ENCODE measurements around the gene ARID1B.

- TF ChIP-seq, protein P1, sequence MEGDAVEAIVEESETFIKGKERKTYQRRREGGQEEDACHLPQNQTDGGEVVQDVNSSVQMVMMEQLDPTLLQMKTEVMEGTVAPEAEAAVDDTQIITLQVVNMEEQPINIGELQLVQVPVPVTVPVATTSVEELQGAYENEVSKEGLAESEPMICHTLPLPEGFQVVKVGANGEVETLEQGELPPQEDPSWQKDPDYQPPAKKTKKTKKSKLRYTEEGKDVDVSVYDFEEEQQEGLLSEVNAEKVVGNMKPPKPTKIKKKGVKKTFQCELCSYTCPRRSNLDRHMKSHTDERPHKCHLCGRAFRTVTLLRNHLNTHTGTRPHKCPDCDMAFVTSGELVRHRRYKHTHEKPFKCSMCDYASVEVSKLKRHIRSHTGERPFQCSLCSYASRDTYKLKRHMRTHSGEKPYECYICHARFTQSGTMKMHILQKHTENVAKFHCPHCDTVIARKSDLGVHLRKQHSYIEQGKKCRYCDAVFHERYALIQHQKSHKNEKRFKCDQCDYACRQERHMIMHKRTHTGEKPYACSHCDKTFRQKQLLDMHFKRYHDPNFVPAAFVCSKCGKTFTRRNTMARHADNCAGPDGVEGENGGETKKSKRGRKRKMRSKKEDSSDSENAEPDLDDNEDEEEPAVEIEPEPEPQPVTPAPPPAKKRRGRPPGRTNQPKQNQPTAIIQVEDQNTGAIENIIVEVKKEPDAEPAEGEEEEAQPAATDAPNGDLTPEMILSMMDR (IDR thresholded peaks at IDR 0.05) = no peak
- no peak for TF ChIP-seq EZH2 (IDR thresholded peaks at IDR 0.05; ENCODE audit: borderline replicate concordance, insufficient read depth, low read depth, low read length, poor library complexity, severe bottlenecking)
Observed at GRCh38 chr6:156807028-156807427, 29.9 kb downstream of the ARID1B start.
